ENCODE data around the gene IQCC.

Gene IQCC

GRCh38 chr1:32201011-32201855 lies 4.2 kb upstream of the IQCC start:
- H3K27ac Mint-ChIP-seq: peak overlapping the region; percentile 37
- H3K4me3 Mint-ChIP-seq: peak overlapping the region; percentile 83
- peaks cover 75% of the 10 kb centered on the region for H3K4me1 Mint-ChIP-seq
- peak; percentile 65 for DNase-seq
- no peaks in the 10 kb centered on the region for H3K9me3 Mint-ChIP-seq
- peaks cover 4% of the 10 kb centered on the region for H3K27me3 Mint-ChIP-seq (ENCODE audit: low read depth, poor library complexity)
- TF ChIP-seq CTCF (IDR thresholded peaks at IDR 0.05): no peak
- H3K36me3 Mint-ChIP-seq (ENCODE audit: low read depth): peaks cover 12% of the 10 kb centered on the region

- Mint-ChIP-seq H3K9me3 (no peaks in the 10 kb centered on the region), H3K27ac (no peak overlapping the region), H3K27me3 (ENCODE audit: low read depth, poor library complexity) (peaks cover 4% of the 10 kb centered on the region), H3K4me1 (peaks cover 57% of the 10 kb centered on the region), H3K36me3 (ENCODE audit: low read depth) (peaks cover 4% of the 10 kb centered on the region), H3K4me3 (peak overlapping the region; percentile 92)
- DNase-seq: no peak
- TF ChIP-seq CTCF (IDR thresholded peaks at IDR 0.05): no peak
Measured at GRCh38 chr1:32204943-32205361, 519 bp upstream of the IQCC start.

- H3K9me3 Mint-ChIP-seq: no peaks in the 10 kb centered on the region
- H3K36me3 Mint-ChIP-seq (ENCODE audit: low read depth): peaks cover 4% of the 10 kb centered on the region
- DNase-seq: no peak
- H3K4me3 Mint-ChIP-seq: no peak overlapping the region
- H3K27ac Mint-ChIP-seq: no peak overlapping the region
- TF ChIP-seq CTCF (IDR thresholded peaks at IDR 0.05): no peak
- peaks cover 7% of the 10 kb centered on the region for H3K27me3 Mint-ChIP-seq (ENCODE audit: low read depth, poor library complexity)
- H3K4me1 Mint-ChIP-seq: peaks cover 30% of the 10 kb centered on the region
Measured at GRCh38 chr1:32208469-32208868, 3.0 kb downstream of the IQCC start.

- H3K4me1 Mint-ChIP-seq: peaks cover 26% of the 10 kb centered on the region
- DNase-seq: no peak
- peak within 1 kb of the TSS; percentile 64 for H3K27ac Mint-ChIP-seq
- no peak within 1 kb of the TSS for H3K4me3 Mint-ChIP-seq
- TF ChIP-seq CTCF (IDR thresholded peaks at IDR 0.05): no peak
- peaks cover 4% of the 10 kb centered on the region for H3K36me3 Mint-ChIP-seq (ENCODE audit: low read depth)
- H3K9me3 Mint-ChIP-seq: no peaks in the 10 kb centered on the region
- H3K27me3 Mint-ChIP-seq (ENCODE audit: low read depth, poor library complexity): peaks cover 5% of the 10 kb centered on the region
Measured at GRCh38 chr1:32208891-32209328, 3.4 kb downstream of the IQCC start, which contains the start of gene DCDC2B. TSS of gene DCDC2B (plus strand) at chr1:32209089. CDS start at chr1:32209094, 5 bp downstream.

- Mint-ChIP-seq H3K9me3 (no peaks in the 10 kb centered on the region), H3K4me3 (no peak overlapping the region), H3K4me1 (peaks cover 14% of the 10 kb centered on the region), H3K27ac (peak overlapping the region; percentile 85), H3K27me3 (ENCODE audit: low read depth, poor library complexity) (peaks cover 4% of the 10 kb centered on the region), H3K36me3 (ENCODE audit: low read depth) (peaks cover 19% of the 10 kb centered on the region)
- peak; percentile 70 for DNase-seq
- TF ChIP-seq CTCF (IDR thresholded peaks at IDR 0.05): peak; percentile 75
Measured at GRCh38 chr1:32215629-32216480, 10.4 kb downstream of the IQCC start.

Data from nephron progenitor cell (in vitro differentiated cells).